DND-41 (cell line): ENCODE results near the gene RARB.

Source experiments
- ATAC-seq: fragments of 200-7000 bp; cut with Tn5 transposase; 3 replicates; pipeline ENCODE4 v1.9.1; 2021; ENCODE audit warnings: low read depth; ENCODE audit not compliant: insufficient read depth
- DNase-seq: peaks from one replicate; pipeline ENCODE4 v3.0.0-alpha.2; 2020
- H2AFZ ChIP-seq: 2 replicates; pipeline ENCODE4 v1.6.0; 2012; ENCODE audit warnings: low read depth, low read length
- H3K27ac ChIP-seq: 2 replicates; pipeline ENCODE4 v1.5.1; 2012; ENCODE audit warnings: low read length, inconsistent platforms
- H3K27me3 ChIP-seq: fragments of 200-600 bp; sonication (generic); 2 replicates; pipeline ENCODE4 v1.6.0; 2012; ENCODE audit warnings: low read length, mild to moderate bottlenecking, inconsistent platforms; ENCODE audit not compliant: insufficient read depth, poor library complexity
- H3K36me3 ChIP-seq: 2 replicates; pipeline ENCODE4 v1.5.1; 2012; ENCODE audit warnings: low read length, inconsistent platforms; ENCODE audit not compliant: insufficient read depth
- H3K4me1 ChIP-seq: 2 replicates; pipeline ENCODE4 v1.5.1; 2012; ENCODE audit warnings: mild to moderate bottlenecking, low read length; ENCODE audit not compliant: insufficient read depth
- H3K4me2 ChIP-seq: 2 replicates; pipeline ENCODE4 v1.6.0; 2012; ENCODE audit warnings: mild to moderate bottlenecking, moderate library complexity, low read length, inconsistent platforms; ENCODE audit not compliant: insufficient read depth
- H3K4me3 ChIP-seq, 2 experiments: fragments of 200-600 bp in 1 of 2; shearing (Covaris generic) in 1 of 2; 2 replicates each; pipeline ENCODE4 v1.5.1; 2012 to 2016; ENCODE audit warnings: inconsistent platforms in 2 of 2, low read length in 2 of 2, mild to moderate bottlenecking in 2 of 2, low read depth in 1 of 2, moderate library complexity in 1 of 2
- H3K79me2 ChIP-seq: 2 replicates; pipeline ENCODE4 v1.6.0; 2012; ENCODE audit warnings: low read length, inconsistent platforms; ENCODE audit not compliant: insufficient read depth
- H3K9ac ChIP-seq: 2 replicates; pipeline ENCODE4 v1.6.0; 2012; ENCODE audit warnings: low read depth, mild to moderate bottlenecking, inconsistent platforms, low read length, moderate library complexity
- H3K9me3 ChIP-seq: 2 replicates; pipeline ENCODE4 v1.5.1; 2012; ENCODE audit warnings: low read length, moderate library complexity, mild to moderate bottlenecking, inconsistent platforms; ENCODE audit not compliant: insufficient read depth, severe bottlenecking
- H4K20me1 ChIP-seq: 2 replicates; pipeline ENCODE4 v1.6.0; 2012; ENCODE audit warnings: low read length; ENCODE audit not compliant: insufficient read depth
- EZH2 ChIP-seq: IDR thresholded peaks from 3 replicates; pipeline ENCODE4 v1.6.1; 2012; ENCODE audit warnings: borderline replicate concordance, low read depth, mild to moderate bottlenecking, moderate library complexity, low read length, inconsistent platforms; ENCODE audit not compliant: severe bottlenecking
- TF ChIP-seq, protein P1 (sequence below): IDR thresholded peaks from 2 replicates; pipeline ENCODE4 v1.5.1; 2012; ENCODE audit warnings: borderline replicate concordance, low read length, moderate library complexity, mild to moderate bottlenecking; ENCODE audit not compliant: poor library complexity, severe bottlenecking; ENCODE audit errors: extremely low read depth

RARB gene

DNA sequence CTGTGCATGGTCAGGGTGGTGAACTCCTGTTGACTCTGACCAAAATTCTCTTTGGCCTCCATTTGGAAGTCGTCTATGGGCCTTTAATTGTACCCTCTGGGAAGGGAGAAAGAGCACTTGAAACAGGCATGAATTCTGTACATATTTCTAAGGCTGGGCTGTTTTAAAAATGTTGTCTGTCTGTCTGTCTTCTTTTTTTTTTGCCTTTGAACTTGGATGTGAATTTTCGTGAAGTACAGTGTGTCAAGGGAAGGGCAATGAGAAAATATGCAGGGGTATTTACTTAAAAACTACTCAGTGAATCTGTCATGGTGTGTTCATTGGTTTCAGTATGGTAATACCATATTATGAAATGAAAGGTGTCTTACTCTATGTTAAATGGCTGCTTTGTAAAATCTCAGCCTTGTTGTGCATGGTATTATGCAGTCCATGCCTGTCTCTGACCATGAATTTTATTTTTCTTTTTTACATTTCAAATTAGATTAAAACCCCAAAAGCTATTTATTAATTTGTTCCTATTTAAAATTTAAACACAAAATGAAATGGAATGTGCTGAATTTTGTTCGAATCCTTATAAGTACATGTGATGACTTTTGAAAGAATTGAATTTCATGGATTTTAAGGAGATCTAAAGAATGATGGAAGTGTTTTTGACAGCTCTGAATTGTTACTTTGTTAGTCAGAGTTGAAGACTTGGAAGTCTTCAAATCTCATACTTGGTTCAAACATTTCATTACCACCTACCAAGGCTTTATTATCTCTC lies 51.1 kb downstream of the RARB start:
- H3K4me3 ChIP-seq = no peak overlapping the region
- no peak for ATAC-seq
- no peaks in the 10 kb centered on the region for H4K20me1 ChIP-seq
- no peak overlapping the region for H3K9ac ChIP-seq
- H3K4me1 ChIP-seq = no peaks in the 10 kb centered on the region
- no peaks in the 10 kb centered on the region for H3K27me3 ChIP-seq
- no peak overlapping the region for H2AFZ ChIP-seq
- H3K27ac ChIP-seq = no peak overlapping the region
- no peak for DNase-seq
- no peak overlapping the region for H3K4me2 ChIP-seq
- no peaks in the 10 kb centered on the region for H3K79me2 ChIP-seq
- no peaks in the 10 kb centered on the region for H3K9me3 ChIP-seq
- H3K36me3 ChIP-seq = no peaks in the 10 kb centered on the region
- TF ChIP-seq, protein P1, sequence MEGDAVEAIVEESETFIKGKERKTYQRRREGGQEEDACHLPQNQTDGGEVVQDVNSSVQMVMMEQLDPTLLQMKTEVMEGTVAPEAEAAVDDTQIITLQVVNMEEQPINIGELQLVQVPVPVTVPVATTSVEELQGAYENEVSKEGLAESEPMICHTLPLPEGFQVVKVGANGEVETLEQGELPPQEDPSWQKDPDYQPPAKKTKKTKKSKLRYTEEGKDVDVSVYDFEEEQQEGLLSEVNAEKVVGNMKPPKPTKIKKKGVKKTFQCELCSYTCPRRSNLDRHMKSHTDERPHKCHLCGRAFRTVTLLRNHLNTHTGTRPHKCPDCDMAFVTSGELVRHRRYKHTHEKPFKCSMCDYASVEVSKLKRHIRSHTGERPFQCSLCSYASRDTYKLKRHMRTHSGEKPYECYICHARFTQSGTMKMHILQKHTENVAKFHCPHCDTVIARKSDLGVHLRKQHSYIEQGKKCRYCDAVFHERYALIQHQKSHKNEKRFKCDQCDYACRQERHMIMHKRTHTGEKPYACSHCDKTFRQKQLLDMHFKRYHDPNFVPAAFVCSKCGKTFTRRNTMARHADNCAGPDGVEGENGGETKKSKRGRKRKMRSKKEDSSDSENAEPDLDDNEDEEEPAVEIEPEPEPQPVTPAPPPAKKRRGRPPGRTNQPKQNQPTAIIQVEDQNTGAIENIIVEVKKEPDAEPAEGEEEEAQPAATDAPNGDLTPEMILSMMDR = no peak
- TF ChIP-seq EZH2 = no peak

DNA sequence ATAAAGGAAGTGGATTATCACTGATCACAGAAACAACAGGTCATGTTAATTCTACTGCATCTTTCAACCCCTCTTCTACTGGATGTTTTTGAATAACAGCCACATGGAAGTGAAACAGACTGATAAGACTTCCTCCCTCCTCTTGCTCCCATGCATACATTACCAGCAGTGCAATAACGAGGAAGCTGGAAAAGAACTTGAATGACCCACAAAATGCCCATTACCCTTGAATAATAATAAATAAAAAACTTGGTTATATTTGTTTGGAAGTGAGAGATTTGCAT lies 51.6 kb downstream of the RARB start:
- no peaks in the 10 kb centered on the region for H3K36me3 ChIP-seq
- no peak overlapping the region for H3K4me2 ChIP-seq
- DNase-seq = no peak
- no peaks in the 10 kb centered on the region for H3K79me2 ChIP-seq
- no peak for ATAC-seq
- no peak overlapping the region for H3K4me3 ChIP-seq
- H3K4me1 ChIP-seq = no peaks in the 10 kb centered on the region
- no peak for TF ChIP-seq EZH2
- TF ChIP-seq, protein P1 = no peak
- no peaks in the 10 kb centered on the region for H3K27me3 ChIP-seq
- no peaks in the 10 kb centered on the region for H4K20me1 ChIP-seq
- H3K9me3 ChIP-seq = no peaks in the 10 kb centered on the region
- no peak overlapping the region for H3K9ac ChIP-seq
- H2AFZ ChIP-seq = no peak overlapping the region
- H3K27ac ChIP-seq = no peak overlapping the region

DNA sequence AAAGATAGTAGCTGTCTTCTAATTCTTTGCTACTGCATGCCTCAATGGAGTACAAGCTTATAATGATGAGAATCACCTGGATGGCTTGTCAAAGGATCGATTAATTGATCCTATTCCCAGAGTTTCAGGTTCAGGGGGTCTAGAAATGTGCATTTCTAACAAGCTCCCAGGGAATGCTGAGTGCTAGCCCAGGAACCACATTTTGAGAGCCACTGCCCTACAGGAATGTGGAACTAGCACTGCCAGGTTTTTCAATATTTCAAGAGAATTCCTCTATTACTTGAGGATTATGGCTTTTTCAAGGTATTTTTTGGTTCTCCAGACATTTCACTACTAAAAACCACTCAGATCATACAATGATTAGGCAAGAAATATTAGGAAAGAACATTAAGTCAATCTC lies 52.7 kb downstream of the RARB start:
- Histone ChIP-seq H3K4me3 (no peak overlapping the region), H3K4me2 (no peak overlapping the region), H3K9ac (no peak overlapping the region), H3K27me3 (no peaks in the 10 kb centered on the region), H3K79me2 (no peaks in the 10 kb centered on the region), H3K9me3 (no peaks in the 10 kb centered on the region), H4K20me1 (no peaks in the 10 kb centered on the region), H3K27ac (no peak overlapping the region), H2AFZ (no peak overlapping the region), H3K36me3 (no peaks in the 10 kb centered on the region), H3K4me1 (no peaks in the 10 kb centered on the region)
- ATAC-seq (no peak), DNase-seq (no peak)
- TF ChIP-seq, protein P1 = no peak
- no peak for TF ChIP-seq EZH2
